Tibial artery (tissue), 4 donors: ENCODE results near the gene LRIT1.
"Not testable (repeated sequence)": the region's sequence is repeated elsewhere in the genome, so short reads cannot be mapped to it uniquely, and the experiment has no call there.

ENCODE experiments used
- DNase-seq, 2 donors: peaks; one replicate each; pipeline ENCODE4 v3.0.0-alpha.2; 2019
- H3K27ac ChIP-seq, 2 donors: fragments of 200-600 bp; sonication (generic) in 1 of 2; 1 replicate in 1 of 2; 2 replicates in 1 of 2; pipeline ENCODE4 v1.5.1; 2018 to 2019; ENCODE audit warnings: mild to moderate bottlenecking in 1 of 2
- H3K27me3 ChIP-seq, 2 donors: fragments of 200-600 bp; sonication (generic) in 1 of 2; one replicate each; pipeline versions ENCODE4 v1.5.1 to v1.6.0; 2016 to 2019
- H3K36me3 ChIP-seq, 3 donors: fragments of 200-600 bp; sonication (generic) in 2 of 3; one replicate each; pipeline ENCODE4 v1.5.1; 2016 to 2019; ENCODE audit warnings: mild to moderate bottlenecking in 2 of 3
- H3K4me1 ChIP-seq, 4 donors: fragments of 200-600 bp; sonication (generic) in 2 of 4; 1 replicate in 3 of 4; 2 replicates in 1 of 4; pipeline ENCODE4 v1.5.1; 2016 to 2019
- H3K4me3 ChIP-seq, 2 donors: fragments of 200-600 bp; sonication (generic) in 1 of 2; 1 replicate in 1 of 2; 2 replicates in 1 of 2; pipeline ENCODE4 v1.5.1; 2018 to 2019; ENCODE audit warnings: mild to moderate bottlenecking in 2 of 2
- H3K9me3 ChIP-seq, 3 donors: fragments of 200-600 bp; sonication (generic) in 1 of 3; one replicate each; pipeline ENCODE4 v1.5.1; 2016 to 2019
- CTCF ChIP-seq, 2 experiments: fragments of 200-600 bp in 1 of 2; fragments of 450-650 bp in 1 of 2; IDR thresholded peaks; one replicate each; pipeline ENCODE4 v1.5.1; 2017 to 2019; ENCODE audit warnings: antibody characterized with exemption in 2 of 2, mild to moderate bottlenecking in 1 of 2, moderate library complexity in 1 of 2
- intact Hi-C: fragments of 100-400 bp; cut with DNase I; formaldehyde crosslinking; loops from one replicate; pipeline ENCODE4 v1.15.0; 2023; ENCODE audit warnings: low total_unique reads

Gene LRIT1

GRCh38 chr10:84241185-84241790 is at the start of gene LRIT1:
Gene LRIT1, minus strand, starts transcription at chr10:84241546. Its CDS starts 107 bp downstream, at chr10:84241439.
- Histone ChIP-seq H3K27me3 (peaks cover 0 to 17% of the 10 kb centered on the region in 2 donors), H3K4me3 (no peak within 1 kb of the TSS), H3K27ac (no peak within 1 kb of the TSS), H3K36me3 (no peaks in the 10 kb centered on the region), H3K9me3 (no peaks in the 10 kb centered on the region), H3K4me1 (no peaks in the 10 kb centered on the region)
- TF ChIP-seq CTCF (IDR thresholded peaks at IDR 0.05), result no peak
- DNase-seq, result no peak
- intact Hi-C loops, result no loop called here

GRCh38 chr10:84290235-84290634 is 48.9 kb upstream of the LRIT1 start:
- intact Hi-C loops, result no loop called here
- no peak overlapping the region for H3K27ac ChIP-seq
- H3K27me3 ChIP-seq, result no peaks in the 10 kb centered on the region
- no peaks in the 10 kb centered on the region for H3K36me3 ChIP-seq
- no peaks in the 10 kb centered on the region for H3K9me3 ChIP-seq
- H3K4me3 ChIP-seq, result no peak overlapping the region
- TF ChIP-seq CTCF (IDR thresholded peaks at IDR 0.05), result no peak
- no peak for DNase-seq
- peaks cover 0 to 7% (median 0%) of the 10 kb centered on the region in 4 donors for H3K4me1 ChIP-seq

- Histone ChIP-seq H3K36me3 (no peaks in the 10 kb centered on the region), H3K4me1 (peaks cover 0 to 1% (median 0%) of the 10 kb centered on the region in 4 donors), H3K27me3 (no peaks in the 10 kb centered on the region), H3K4me3 (no peak overlapping the region), H3K9me3 (no peaks in the 10 kb centered on the region), H3K27ac (no peak overlapping the region)
- intact Hi-C loops, result no loop called here
- DNase-seq, result no peak
- TF ChIP-seq CTCF (IDR thresholded peaks at IDR 0.05), result no peak
Observed at GRCh38 chr10:84289521-84290200, 48.3 kb upstream of the LRIT1 start.

GRCh38 chr10:84288151-84288550 is 46.8 kb upstream of the LRIT1 start:
- Histone ChIP-seq H3K36me3 (no peaks in the 10 kb centered on the region), H3K4me3 (no peak overlapping the region), H3K27me3 (no peaks in the 10 kb centered on the region), H3K27ac (no peak overlapping the region), H3K9me3 (no peaks in the 10 kb centered on the region), H3K4me1 (no peaks in the 10 kb centered on the region)
- intact Hi-C loops, result no loop called here
- DNase-seq, result no peak
- no peak for TF ChIP-seq CTCF (IDR thresholded peaks at IDR 0.05)

- DNase-seq, result no peak
- H3K4me3 ChIP-seq, result no peak overlapping the region
- H3K27me3 ChIP-seq, result no peaks in the 10 kb centered on the region
- no peak overlapping the region for H3K27ac ChIP-seq
- intact Hi-C loops, result no loop called here
- H3K4me1 ChIP-seq, result no peaks in the 10 kb centered on the region
- no peak for TF ChIP-seq CTCF (IDR thresholded peaks at IDR 0.05)
- H3K9me3 ChIP-seq, result no peaks in the 10 kb centered on the region
- no peaks in the 10 kb centered on the region for H3K36me3 ChIP-seq
Observed at GRCh38 chr10:84286695-84287094, 45.3 kb upstream of the LRIT1 start.

GRCh38 chr10:84279876-84280475 is 38.6 kb upstream of the LRIT1 start:
- H3K4me1 ChIP-seq, H3K36me3 ChIP-seq, DNase-seq, H3K27me3 ChIP-seq, H3K9me3 ChIP-seq, H3K27ac ChIP-seq, H3K4me3 ChIP-seq, intact Hi-C loops: not testable (repeated sequence)
